ENCODE measurements around the gene B4GALT2. TPM values are rescaled to one million over a fixed set of nuclear protein-coding genes. Genes with fewer than 3 reads are reported as not detected.

The B4GALT2 gene
- total and polyA plus RNA-seq, 2 of the 4 experiments (the other 2 are of a cell fraction) = 52.3 to 60.8 TPM

- Histone ChIP-seq H2AK5ac (ENCODE audit: low read depth, low read length) (peak within 1 kb of the TSS; percentile 76), H3K9ac (ENCODE audit: low read depth, low read length) (peak within 1 kb of the TSS; percentile 71), H3K14ac (replicated peaks; ENCODE audit: low read depth, low read length) (peak within 1 kb of the TSS; percentile 58), H3K27me3 (ENCODE audit: control insufficient read depth, insufficient read depth, low read length) (no peaks in the 10 kb centered on the region), H4K8ac (ENCODE audit: low read depth in 2 of 2, low read length in 2 of 2) (peak within 1 kb of the TSS; percentile 22 to 83), H2BK15ac (ENCODE audit: low read depth, low read length) (no peak within 1 kb of the TSS), H3K4me3 (ENCODE audit: insufficient read depth, low read depth, low read length) (peak within 1 kb of the TSS; percentile 76), H2BK120ac (ENCODE audit: low read depth, low read length) (no peak within 1 kb of the TSS), H3K4me1 (ENCODE audit: control insufficient read depth, insufficient read depth, low read length) (peaks cover 12% of the 10 kb centered on the region), H3K18ac (ENCODE audit: low read depth, low read length) (no peak within 1 kb of the TSS; the same call in 1 of the 2 replicates), H3K36me3 (ENCODE audit: control insufficient read depth, insufficient read depth, low read length) (peaks cover 25% of the 10 kb centered on the region), H2AK9ac (replicated peaks; ENCODE audit: low read depth, low read length, poor library complexity) (peak within 1 kb of the TSS; percentile 94), H3K9me1 (ENCODE audit: insufficient read depth, low read length) (peaks cover 30% of the 10 kb centered on the region), H3K23ac (ENCODE audit: low read depth, low read length) (peak within 1 kb of the TSS; percentile 86), H2BK20ac (ENCODE audit: low read depth, low read length) (no peak within 1 kb of the TSS), H3K27ac (ENCODE audit: insufficient read depth, low read length) (peak within 1 kb of the TSS; percentile 73), H3K4me2 (ENCODE audit: low read depth, low read length) (peak within 1 kb of the TSS; percentile 89), H3K79me1 (ENCODE audit: low read depth in 1 of 2, low read length in 2 of 2) (peaks cover 38 to 58% of the 10 kb centered on the region in 2 experiments; a peak in 3 of 4 replicates), H2AFZ (replicated peaks; ENCODE audit: low read length, poor library complexity) (peak within 1 kb of the TSS; percentile 99), H2BK5ac (ENCODE audit: low read depth, low read length, poor library complexity, severe bottlenecking) (peak within 1 kb of the TSS; percentile 66), H4K20me1 (ENCODE audit: insufficient read depth, low read length) (peaks cover 25% of the 10 kb centered on the region), H4K91ac (ENCODE audit: insufficient read depth, low read depth, low read length) (peak within 1 kb of the TSS; percentile 28; the same call in 1 of the 2 replicates), H4K5ac (ENCODE audit: low read depth, low read length) (peak within 1 kb of the TSS; percentile 24; the same call in 1 of the 2 replicates), H3K56ac (ENCODE audit: extremely low read depth, insufficient read depth, low read length) (peak within 1 kb of the TSS; percentile 45; the same call in 1 of the 2 replicates), H3K4ac (ENCODE audit: low read depth, low read length) (peak within 1 kb of the TSS; percentile 74), H3K9me3 (ENCODE audit: control insufficient read depth, insufficient read depth, low read length) (no peaks in the 10 kb centered on the region)
- BruUV-seq (replicated peaks) = no TSS peak
- ChIA-PET CTCF (no interaction called here), POLR2A (ENCODE audit: unreplicated experiment) (interaction anchor here (0.6 kb wide), 1 partner anchor 19 kb away, joined by 9 read pairs; no protein-coding TSS in a partner anchor)
- ATAC-seq (ENCODE audit: low read depth) (peak; percentile 73), DNase-seq (peak; percentile 89)
- intact Hi-C loops (cut with micrococcal nuclease) = no loop called here
- dilution Hi-C loops (cut with HindIII; ENCODE audit: low sequenced_read_pairs, unreplicated experiment) = no loop called here
- in situ Hi-C loops (cut with MboI; ENCODE audit: low sequenced_read_pairs) = loop anchor here (25.0 kb wide), 1 partner anchor 437 kb away; the partner anchor contains the start of gene PTPRF
- 2% methylated on average over 50 of the region's 93 CpGs; no CpG with 5 or more reads in 1 of the 2 experiments for WGBS, 2 experiments (ENCODE audit: extremely low coverage in 2 of 2, insufficient read length in 1 of 2)
- TF ChIP-seq ELK1 (IDR thresholded peaks at IDR 0.05; ENCODE audit: borderline replicate concordance, low read depth, low read length) (no peak), CTCF (conservative IDR thresholded peaks at IDR 0.05; ENCODE audit: low read depth, low read length) (peak; percentile 23; the same call in 1 of the 2 replicates), CEBPB (IDR thresholded peaks at IDR 0.05; ENCODE audit: low read depth, low read length) (no peak), MAZ (IDR thresholded peaks at IDR 0.05; ENCODE audit: borderline replicate concordance, low read depth, low read length) (peak; percentile 19; the same call in 1 of the 2 replicates), FOS (IDR thresholded peaks at IDR 0.05; ENCODE audit: low read depth, low read length) (peak; percentile 96), USF2 (IDR thresholded peaks at IDR 0.05; ENCODE audit: low read depth, low read length) (peak; percentile 100), MXI1 (IDR thresholded peaks at IDR 0.05; ENCODE audit: borderline replicate concordance, low read depth, low read length) (peak; percentile 65; the same call in 1 of the 2 replicates), POLR2A (IDR thresholded peaks at IDR 0.05; ENCODE audit: low read depth, low read length) (peak; percentile 77), BHLHE40 (IDR thresholded peaks at IDR 0.05; ENCODE audit: low read depth, low read length) (peak; percentile 44; the same call in 1 of the 2 replicates)
These were observed 4.4 kb upstream of the B4GALT2 start, which contains the start of gene ATP6V0B for GRCh38 chr1:43974443-43975248. Gene ATP6V0B (plus strand): TSS chr1:43974960. CDS start chr1:43975041, 81 bp downstream.

All from IMR-90 (cell line).